ENCODE measurements around the gene HELB.

GRCh38 chr12:66287275-66287674 is 15.0 kb upstream of the HELB start:
- TF ChIP-seq CTCF (IDR thresholded peaks at IDR 0.05; ENCODE audit: low read depth, low read length) = no peak
- no peak for TF ChIP-seq EZH2phosphoT487 (IDR thresholded peaks at IDR 0.05; ENCODE audit: low read depth)

Measured in OCI-LY3 (cell line).